ENCODE measurements around the gene ATP5IF1.

GRCh38 chr1:28190996-28191645, 44.8 kb upstream of the ATP5IF1 start:
- TF ChIP-seq CTCF (conservative IDR thresholded peaks at IDR 0.05; ENCODE audit: low read length) (no peak), EZH2phosphoT487 (IDR thresholded peaks at IDR 0.05; ENCODE audit: borderline replicate concordance, low read depth, low read length) (no peak)
